Prostate gland (tissue), 2 donors: ENCODE data around the gene KLHL29. TPM values are rescaled to one million over a fixed set of nuclear protein-coding genes. Genes with fewer than 3 reads are reported as not detected.

Experiments used
- DNase-seq: peaks from one replicate; pipeline ENCODE4 v3.0.0-alpha.2; 2019; ENCODE audit warnings: low spot score
- H3K27ac ChIP-seq, 2 donors: fragments of 200-600 bp; sonication (generic); 2 replicates each; pipeline ENCODE4 v1.5.1; 2017 to 2019
- H3K27me3 ChIP-seq: fragments of 200-600 bp; sonication (generic); replicated peaks from 2 replicates; pipeline ENCODE4 v1.5.1; 2019; ENCODE audit not compliant: insufficient read depth
- H3K36me3 ChIP-seq, 2 donors: fragments of 200-600 bp; sonication (generic); 1 replicate in 1 of 2; 2 replicates in 1 of 2; pipeline versions ENCODE4 v1.5.1 to v1.8.1; 2017 to 2019
- H3K4me1 ChIP-seq: fragments of 200-600 bp; sonication (generic); replicated peaks from 2 replicates; pipeline ENCODE4 v1.5.1; 2019
- H3K4me3 ChIP-seq, 2 donors: fragments of 200-600 bp; sonication (generic); 2 replicates each; pipeline ENCODE4 v1.5.1; 2017 to 2019
- H3K9me3 ChIP-seq: fragments of 200-600 bp; sonication (generic); 2 replicates; pipeline ENCODE4 v1.5.1; 2017
- POLR2A ChIP-seq: fragments of 450-650 bp; IDR thresholded peaks from one replicate; pipeline ENCODE4 v1.6.1; 2016; ENCODE audit warnings: antibody characterized with exemption, mild to moderate bottlenecking
- POLR2AphosphoS5 ChIP-seq: sonication (generic); formaldehyde crosslinking; IDR thresholded peaks from one replicate; pipeline ENCODE4 v1.6.1; 2017; ENCODE audit warnings: antibody characterized with exemption
- WGBS: methylation state at CpG from one replicate; pipeline ENCODE4 v1.1.5; 2018; 5-methylcytosine and 5-hydroxymethylcytosine counted together
- intact Hi-C: fragments of 100-400 bp; cut with DNase I; formaldehyde crosslinking; loops from one replicate; pipeline ENCODE4 v1.14.2; 2022
- total RNA-seq, 2 donors: library from RNA; depleted of rRNA; stranded (reverse); fragments of >200 nt; gene quantifications; one replicate each; pipeline ENCODE4 v1.1.0, GENCODE V29; 2016
- TF ChIP-seq, protein P1 (sequence below), 4 experiments: fragments of 200-600 bp in 2 of 4; fragments of 450-650 bp in 2 of 4; sonication (generic) in 2 of 4; IDR thresholded peaks; 1 replicate in 3 of 4; 2 replicates in 1 of 4; pipeline ENCODE4 v1.5.1; 2016 to 2019; ENCODE audit warnings: antibody characterized with exemption in 4 of 4, mild to moderate bottlenecking in 2 of 4, moderate library complexity in 2 of 4

KLHL29 gene
- total RNA-seq, 2 donors from 2014 or later: 23.3 to 24.8 TPM

DNA sequence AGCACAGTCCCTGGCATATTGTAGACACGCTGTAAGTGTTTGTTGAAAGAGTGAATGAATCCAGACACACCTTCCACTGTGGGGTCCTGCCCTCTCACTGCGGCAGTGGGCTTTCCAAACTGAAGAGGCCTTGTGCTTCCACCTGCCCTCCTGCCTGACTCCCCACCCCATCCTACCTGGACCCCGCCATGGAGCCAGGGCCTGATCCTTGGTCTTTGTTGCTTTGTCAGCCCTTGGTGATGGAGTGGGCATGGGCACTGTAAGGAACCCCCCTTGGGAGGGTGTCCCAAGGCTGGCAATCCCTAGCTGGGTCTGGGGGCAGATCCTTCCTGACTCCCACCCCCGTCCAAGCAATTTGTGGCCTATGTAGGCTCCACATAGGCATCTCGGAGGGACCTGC, 33.1 kb downstream of the KLHL29 start:
- no peak for DNase-seq
- intact Hi-C loops: no loop called here
- 83% methylated on average over 5 of the region's 5 CpGs for WGBS
- no peak overlapping the region for H3K4me3 ChIP-seq
- no peak for TF ChIP-seq POLR2A
- TF ChIP-seq, protein P1, sequence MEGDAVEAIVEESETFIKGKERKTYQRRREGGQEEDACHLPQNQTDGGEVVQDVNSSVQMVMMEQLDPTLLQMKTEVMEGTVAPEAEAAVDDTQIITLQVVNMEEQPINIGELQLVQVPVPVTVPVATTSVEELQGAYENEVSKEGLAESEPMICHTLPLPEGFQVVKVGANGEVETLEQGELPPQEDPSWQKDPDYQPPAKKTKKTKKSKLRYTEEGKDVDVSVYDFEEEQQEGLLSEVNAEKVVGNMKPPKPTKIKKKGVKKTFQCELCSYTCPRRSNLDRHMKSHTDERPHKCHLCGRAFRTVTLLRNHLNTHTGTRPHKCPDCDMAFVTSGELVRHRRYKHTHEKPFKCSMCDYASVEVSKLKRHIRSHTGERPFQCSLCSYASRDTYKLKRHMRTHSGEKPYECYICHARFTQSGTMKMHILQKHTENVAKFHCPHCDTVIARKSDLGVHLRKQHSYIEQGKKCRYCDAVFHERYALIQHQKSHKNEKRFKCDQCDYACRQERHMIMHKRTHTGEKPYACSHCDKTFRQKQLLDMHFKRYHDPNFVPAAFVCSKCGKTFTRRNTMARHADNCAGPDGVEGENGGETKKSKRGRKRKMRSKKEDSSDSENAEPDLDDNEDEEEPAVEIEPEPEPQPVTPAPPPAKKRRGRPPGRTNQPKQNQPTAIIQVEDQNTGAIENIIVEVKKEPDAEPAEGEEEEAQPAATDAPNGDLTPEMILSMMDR (IDR thresholded peaks at IDR 0.05): no peak
- TF ChIP-seq POLR2AphosphoS5: no peak
- H3K27ac ChIP-seq: no peak overlapping the region
- H3K4me1 ChIP-seq: no peaks in the 10 kb centered on the region
- H3K36me3 ChIP-seq: no peaks in the 10 kb centered on the region
- no peaks in the 10 kb centered on the region for H3K9me3 ChIP-seq
- H3K27me3 ChIP-seq: no peaks in the 10 kb centered on the region

DNA sequence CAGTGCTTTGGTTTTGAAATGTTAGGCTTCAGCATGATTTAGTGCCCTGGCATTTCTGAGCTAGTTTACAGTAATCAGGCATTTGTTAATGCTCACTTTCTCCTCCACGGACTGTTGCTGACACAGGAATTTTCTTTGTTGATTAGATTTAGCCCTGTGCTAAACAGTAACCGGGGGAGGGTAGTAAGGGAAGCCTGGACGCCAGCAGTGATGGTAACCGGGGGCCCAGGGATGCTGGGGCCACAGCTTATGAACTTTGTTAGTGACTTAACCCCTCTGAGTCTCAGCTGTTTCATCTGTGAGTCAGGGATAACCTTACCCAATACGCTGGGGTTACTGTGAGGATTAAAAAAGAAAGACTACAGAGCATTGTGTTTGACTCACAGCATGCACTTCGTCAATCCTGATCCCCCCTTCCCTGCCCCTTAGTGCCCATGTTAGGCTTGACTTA, 33.5 kb downstream of the KLHL29 start:
- H3K9me3 ChIP-seq: no peaks in the 10 kb centered on the region
- H3K27me3 ChIP-seq: no peaks in the 10 kb centered on the region
- intact Hi-C loops: no loop called here
- no peaks in the 10 kb centered on the region for H3K36me3 ChIP-seq
- H3K4me1 ChIP-seq: no peaks in the 10 kb centered on the region
- H3K4me3 ChIP-seq: no peak overlapping the region
- no peak for DNase-seq
- no peak overlapping the region for H3K27ac ChIP-seq
- TF ChIP-seq POLR2A (no peak), POLR2AphosphoS5 (no peak)
- TF ChIP-seq, protein P1 (IDR thresholded peaks at IDR 0.05): no peak
- WGBS: 51% methylated on average over 6 of the region's 6 CpGs

DNA sequence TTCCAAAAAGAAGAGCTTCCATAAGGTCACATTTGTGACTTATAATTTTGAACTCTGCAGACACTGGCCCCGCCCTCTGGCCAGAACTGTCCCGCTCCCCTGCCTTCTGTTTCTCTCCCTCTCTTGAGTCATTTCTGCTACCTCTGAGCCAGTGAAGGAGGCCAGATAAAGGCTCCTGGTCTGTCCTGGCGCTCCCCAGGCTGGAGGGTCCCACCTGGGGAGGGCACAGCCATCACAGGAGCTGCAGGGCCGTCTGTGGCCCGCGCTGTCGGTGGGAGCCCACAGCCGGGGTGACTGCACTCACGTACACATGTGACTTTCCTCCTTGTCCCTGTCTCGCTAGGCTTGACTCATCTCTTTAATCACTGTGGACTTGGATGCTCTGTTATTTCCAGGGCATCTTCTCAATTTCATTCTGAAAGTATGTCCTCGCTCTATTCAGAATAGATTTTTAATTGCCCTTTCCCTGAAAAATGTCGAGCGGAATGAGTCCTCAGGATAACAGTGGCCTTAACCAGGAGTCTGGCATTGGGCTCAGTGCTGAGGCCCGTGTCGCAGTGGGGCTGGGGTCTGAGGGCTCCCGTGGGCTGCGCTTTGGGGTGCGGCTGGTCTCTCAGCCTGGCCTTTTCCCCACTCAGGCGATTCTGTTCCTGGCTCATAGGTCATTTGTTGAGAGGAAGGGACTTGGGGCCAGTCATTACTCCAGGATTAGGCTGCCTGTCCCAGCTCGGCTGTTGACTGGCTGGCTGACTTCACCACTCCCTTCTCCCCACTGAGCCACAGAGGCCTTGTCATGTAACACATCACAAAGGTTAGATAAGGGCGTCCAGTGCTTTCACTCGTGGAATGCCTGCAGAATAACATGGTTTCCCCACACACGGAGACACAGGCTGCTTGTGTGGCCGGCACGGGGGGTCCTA, 34.5 kb downstream of the KLHL29 start:
- H3K4me3 ChIP-seq: no peak overlapping the region
- TF ChIP-seq, protein P1 (IDR thresholded peaks at IDR 0.05): no peak
- TF ChIP-seq POLR2AphosphoS5: no peak
- no peak for TF ChIP-seq POLR2A
- intact Hi-C loops: no loop called here
- no peaks in the 10 kb centered on the region for H3K9me3 ChIP-seq
- DNase-seq: no peak
- no peaks in the 10 kb centered on the region for H3K27me3 ChIP-seq
- no peaks in the 10 kb centered on the region for H3K36me3 ChIP-seq
- H3K27ac ChIP-seq: no peak overlapping the region
- no peaks in the 10 kb centered on the region for H3K4me1 ChIP-seq
- 86% methylated on average over 25 of the region's 25 CpGs for WGBS

DNA sequence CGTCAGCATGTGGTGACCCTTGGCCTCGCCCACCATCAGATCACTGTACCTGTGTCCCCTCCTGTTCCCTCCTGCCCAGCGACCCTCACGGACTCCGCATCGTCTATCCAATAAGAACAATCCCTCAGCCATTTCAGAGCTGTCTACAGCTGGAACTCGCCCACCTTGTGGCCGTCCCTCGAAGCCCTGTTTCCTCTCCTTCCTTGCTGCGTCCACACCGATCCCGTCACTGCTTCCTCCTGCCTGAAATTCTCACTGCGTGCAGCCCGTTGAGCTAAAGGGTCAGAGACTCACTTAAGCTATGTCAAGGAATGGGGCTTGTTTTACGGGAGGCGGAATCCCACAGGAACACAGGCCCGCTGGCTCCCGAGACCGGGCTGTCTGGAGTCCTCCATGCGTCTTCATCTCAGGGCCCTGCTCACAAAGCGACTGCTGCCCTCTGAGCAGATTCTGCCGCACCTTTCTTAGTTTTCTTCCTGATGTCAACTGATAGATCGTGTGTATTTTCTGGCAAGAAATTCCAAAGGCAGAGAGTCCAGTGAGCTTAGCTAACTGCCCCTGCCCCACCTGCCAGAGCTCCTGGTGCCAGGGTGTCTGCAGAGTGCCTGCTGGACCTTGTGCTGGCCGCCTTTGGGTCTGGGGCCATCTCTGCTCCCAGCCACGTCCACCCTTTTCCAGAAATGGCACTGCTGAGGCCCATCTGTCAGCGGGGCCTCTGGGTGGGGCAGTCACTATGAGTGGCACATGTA, 35.3 kb downstream of the KLHL29 start:
- DNase-seq: no peak
- intact Hi-C loops: no loop called here
- WGBS: 93% methylated on average over 26 of the region's 26 CpGs
- H3K4me1 ChIP-seq: no peaks in the 10 kb centered on the region
- no peaks in the 10 kb centered on the region for H3K27me3 ChIP-seq
- TF ChIP-seq, protein P1 (IDR thresholded peaks at IDR 0.05): no peak
- no peak for TF ChIP-seq POLR2A
- TF ChIP-seq POLR2AphosphoS5: no peak
- no peak overlapping the region for H3K27ac ChIP-seq
- no peak overlapping the region for H3K4me3 ChIP-seq
- no peaks in the 10 kb centered on the region for H3K36me3 ChIP-seq
- H3K9me3 ChIP-seq: no peaks in the 10 kb centered on the region
